ENCODE measurements around the gene NTM.

DNA sequence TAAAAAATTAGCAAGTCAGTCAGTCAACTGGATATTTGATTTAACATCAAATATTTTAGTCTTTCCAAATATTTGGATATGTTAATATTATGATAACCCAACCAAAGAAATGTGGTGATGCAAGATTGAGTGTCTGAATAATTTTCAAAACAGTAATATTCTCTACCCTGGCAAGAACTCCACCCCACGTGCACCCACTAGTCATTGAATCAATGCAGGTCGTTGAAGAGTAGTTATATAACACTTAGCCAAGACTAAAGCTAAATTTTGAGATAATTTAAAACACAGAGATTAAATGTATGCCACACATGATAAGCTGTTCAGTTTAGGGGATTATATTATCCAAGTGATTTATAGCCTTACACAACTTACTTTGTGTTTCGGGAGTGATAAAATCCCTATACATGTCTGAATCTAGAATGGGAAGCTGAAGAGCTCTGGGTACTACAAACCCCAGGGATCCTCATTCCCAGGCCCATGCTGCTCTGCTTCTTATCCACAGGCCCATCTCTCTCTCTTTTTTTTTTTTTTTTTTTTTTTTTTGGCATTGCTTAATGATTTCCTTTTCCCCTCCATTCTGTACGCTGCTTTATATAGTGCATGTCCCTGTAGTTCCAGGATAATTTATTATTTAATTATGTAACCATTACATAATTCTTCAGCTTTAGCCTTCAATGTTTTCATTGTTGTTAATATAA lies 392.9 kb downstream of the NTM start:
- no peak for TF ChIP-seq POLR2AphosphoS5 (IDR thresholded peaks at IDR 0.05)
- TF ChIP-seq, protein P1, sequence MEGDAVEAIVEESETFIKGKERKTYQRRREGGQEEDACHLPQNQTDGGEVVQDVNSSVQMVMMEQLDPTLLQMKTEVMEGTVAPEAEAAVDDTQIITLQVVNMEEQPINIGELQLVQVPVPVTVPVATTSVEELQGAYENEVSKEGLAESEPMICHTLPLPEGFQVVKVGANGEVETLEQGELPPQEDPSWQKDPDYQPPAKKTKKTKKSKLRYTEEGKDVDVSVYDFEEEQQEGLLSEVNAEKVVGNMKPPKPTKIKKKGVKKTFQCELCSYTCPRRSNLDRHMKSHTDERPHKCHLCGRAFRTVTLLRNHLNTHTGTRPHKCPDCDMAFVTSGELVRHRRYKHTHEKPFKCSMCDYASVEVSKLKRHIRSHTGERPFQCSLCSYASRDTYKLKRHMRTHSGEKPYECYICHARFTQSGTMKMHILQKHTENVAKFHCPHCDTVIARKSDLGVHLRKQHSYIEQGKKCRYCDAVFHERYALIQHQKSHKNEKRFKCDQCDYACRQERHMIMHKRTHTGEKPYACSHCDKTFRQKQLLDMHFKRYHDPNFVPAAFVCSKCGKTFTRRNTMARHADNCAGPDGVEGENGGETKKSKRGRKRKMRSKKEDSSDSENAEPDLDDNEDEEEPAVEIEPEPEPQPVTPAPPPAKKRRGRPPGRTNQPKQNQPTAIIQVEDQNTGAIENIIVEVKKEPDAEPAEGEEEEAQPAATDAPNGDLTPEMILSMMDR (IDR thresholded peaks at IDR 0.05): no peak
